Measurements from ENCODE around the gene CNTNAP3B. TPM values are rescaled to one million over a fixed set of nuclear protein-coding genes. Genes with fewer than 3 reads are reported as not detected.
"Not testable (repeated sequence)": the region's sequence is repeated elsewhere in the genome, so short reads cannot be mapped to it uniquely, and the experiment has no call there.

CNTNAP3B gene
- polyA plus RNA-seq, 12 donors = 3.0 to 14.2 (median 5.5) TPM; not detected in 1

DNA sequence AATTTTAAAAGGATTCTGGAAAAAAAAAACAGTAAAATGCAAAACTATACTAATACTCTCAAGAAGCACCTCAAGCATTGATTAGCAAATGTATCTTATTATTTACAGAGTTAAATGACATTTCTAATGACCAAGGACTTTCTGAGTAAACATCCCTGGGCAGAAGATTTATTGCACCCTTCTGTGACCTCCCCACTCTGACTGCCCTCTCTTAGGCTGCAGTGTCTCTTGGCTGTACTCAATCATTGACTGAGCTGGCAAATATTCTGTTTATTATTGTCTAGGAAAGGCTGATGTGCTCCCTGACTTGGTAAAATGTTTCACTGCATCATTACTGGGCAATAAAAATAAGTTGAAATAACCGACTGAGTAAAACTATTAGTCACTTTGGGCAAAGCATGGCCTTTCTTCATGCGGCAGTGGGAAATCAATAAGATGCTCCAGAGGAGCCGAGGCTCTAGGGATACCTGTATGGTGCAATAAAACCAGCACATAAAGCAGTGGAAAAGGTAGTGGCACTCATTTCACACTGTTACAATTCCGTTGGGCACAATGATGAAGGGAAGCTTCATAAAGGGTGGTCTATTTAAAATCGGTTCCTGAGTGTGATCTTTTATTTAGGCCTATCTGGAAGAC, 151.1 kb downstream of the CNTNAP3B start:
- not testable (repeated sequence) for DNase-seq

DNA sequence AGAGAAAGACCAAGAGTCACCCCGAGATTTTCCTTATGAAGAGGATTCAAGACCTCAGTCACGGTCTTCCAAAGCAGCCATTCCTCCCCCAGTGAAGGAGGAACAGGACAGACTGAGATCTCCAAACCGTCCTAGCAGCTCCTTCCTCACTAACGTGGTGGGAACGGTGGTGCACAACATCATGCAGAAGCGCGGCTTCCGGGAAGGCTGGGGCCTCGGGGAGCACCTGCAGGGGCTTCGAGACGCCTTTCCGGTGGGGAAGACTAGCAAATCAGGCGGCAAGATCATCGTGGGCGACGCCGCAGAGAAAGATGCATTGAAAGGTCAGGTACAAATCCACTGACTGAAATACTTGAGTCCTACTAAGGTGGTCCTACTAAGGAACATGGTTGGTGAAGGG, 154.3 kb downstream of the CNTNAP3B start:
- not testable (repeated sequence) for DNase-seq

DNA sequence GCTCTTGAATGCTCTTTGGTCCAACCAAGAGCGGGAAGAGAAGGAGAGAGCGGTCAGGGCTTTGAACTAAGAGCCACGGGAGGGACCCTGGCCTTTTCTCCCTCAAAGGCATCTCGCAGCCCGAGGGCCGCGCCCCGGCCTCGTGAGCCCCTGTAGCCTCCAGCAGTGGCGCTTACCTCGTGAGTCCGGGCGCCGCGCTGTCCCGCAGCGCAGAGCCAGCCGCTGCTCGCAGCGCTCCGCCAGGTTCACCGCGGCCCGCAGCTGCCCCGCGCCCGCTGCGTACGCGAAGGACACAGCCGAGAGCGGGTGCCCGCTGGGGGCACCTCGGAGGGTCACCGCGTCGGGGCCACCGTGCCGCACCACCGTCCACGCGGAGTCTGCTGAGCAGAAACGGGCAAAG, 176.2 kb downstream of the CNTNAP3B start:
- not testable (repeated sequence) for DNase-seq

DNA sequence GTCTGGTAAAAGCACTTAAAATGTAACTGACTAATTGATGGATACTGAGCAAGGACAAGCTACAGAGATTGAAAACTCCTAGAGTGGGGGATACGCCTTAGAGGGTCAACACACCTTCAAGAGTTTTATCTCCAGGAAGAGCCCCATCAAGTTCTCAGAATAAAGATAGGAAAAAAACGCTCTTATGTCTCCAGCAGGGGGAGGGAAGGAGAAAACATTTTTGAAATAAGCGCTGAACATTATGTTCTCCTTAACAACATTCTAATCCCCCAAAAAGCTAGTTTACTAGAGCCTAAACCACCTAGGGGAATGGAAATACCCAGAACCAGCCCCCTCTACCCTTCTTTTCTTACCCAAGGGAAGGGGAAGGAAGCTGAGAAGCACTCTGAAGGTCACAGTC, 187.5 kb downstream of the CNTNAP3B start:
- DNase-seq = not testable (repeated sequence)

DNA sequence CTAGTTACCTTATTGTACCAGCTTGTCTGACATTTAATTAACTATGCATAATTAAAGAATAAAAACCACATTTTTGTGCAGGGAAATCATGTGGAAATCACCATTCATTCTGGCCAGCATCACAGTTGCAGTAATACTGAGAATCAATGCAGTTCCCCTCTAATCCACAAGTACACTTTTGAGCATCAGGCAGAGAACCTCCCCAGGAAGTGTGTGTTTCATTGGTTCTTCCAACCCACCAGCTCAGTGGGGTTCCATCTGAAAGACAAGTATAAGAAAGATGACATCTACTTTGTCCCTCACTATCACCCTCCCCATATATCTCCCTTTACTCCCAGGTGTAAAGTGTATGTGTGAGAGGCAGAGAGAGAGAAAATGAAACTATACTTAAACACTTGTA, 191.1 kb downstream of the CNTNAP3B start:
- not testable (repeated sequence) for DNase-seq

DNA sequence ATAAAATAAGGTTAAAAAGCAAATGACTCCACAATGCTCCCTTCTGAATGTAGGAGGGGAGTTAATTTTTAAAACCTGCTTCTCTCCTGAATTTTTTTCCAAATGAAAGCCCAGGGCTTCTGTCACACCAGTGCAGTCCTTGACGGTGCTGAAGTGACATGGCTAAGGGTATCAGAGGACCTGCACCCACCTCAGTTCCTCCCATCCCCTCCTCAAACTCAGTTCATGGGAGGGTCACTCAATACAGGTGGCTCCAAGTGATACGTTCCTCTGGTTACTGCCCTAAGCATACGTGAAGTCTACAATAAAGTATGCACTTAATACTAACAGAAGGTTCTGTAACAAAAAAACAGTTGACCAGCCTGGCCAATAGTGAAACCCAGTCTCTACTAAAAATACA, 193.5 kb downstream of the CNTNAP3B start:
- DNase-seq = not testable (repeated sequence)

DNA sequence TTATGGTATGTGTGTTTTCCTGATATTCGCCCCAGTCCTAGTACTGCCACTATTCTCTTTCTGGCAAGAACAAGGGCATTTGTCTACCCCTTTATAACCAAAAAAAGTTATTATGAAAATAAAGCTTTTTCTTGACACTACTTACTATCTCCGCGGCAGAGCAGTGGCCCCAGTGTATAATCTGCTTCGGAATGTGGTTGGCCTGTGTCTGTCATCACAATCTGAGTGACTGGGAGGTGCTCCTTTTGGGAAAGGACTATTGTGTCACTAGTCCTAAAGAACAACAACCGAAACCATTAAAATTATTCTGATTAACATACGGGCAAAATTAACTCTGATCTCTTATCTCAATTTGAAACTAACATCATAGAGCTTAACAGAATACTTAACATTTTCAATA, 200.1 kb downstream of the CNTNAP3B start:
- DNase-seq = not testable (repeated sequence)

DNA sequence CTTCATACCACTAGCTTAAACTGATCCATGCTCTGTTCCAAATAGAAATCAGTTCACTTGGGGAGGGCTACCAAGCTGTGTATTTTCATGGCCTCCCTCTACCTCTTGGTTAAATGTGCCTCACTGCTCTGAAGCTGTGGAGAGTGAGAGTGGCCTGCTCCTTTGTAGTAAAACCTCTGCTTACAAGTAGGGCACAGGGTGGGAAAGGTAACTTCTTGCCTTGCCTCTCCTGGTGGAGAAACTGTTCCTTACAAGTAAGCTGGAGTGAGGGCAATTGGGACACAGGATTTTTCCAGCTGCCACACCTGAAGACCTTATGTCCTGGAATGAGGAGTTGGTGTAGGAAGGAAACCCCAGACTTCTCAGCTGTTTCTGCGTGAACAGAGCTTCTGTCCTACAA, 211.9 kb downstream of the CNTNAP3B start:
- DNase-seq = not testable (repeated sequence)

DNA sequence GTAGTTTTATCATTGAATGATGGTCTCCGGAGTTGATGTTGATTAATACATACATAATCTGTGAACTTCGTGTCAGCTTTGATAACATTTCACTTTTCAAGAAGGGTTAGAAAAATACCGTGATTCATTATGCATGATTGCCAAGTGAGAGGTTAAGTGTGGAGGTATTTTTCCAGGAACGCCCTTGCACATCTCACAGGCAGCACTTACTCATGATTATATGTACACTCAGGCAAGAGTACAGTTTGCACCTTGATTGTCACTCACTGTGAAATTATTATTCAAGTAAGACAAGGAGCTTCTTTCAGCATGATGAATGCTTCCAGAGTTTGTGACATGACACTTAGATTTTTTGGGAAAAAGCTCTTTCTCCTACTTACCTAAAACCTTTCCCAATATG, 223.7 kb downstream of the CNTNAP3B start:
- DNase-seq = not testable (repeated sequence)

DNA sequence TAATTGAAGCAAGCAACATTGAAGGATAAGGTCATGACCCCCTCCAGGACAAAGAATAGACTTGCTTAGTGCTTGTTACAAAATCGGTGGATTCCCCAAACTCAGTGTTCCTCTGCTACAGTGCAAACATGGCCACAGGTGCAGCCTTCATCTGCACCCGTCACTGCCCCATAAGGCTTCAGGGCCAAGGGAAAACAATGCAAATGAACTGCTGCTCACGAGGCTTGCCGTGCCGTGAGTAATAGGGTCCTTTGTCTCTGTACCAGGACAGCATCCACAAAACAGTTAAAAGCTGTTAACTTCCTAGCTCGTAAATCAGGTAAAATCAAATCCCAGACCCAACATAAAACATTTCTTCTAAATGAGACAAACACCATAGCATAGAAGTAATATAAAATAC, 226.5 kb downstream of the CNTNAP3B start:
- DNase-seq = not testable (repeated sequence)

DNA sequence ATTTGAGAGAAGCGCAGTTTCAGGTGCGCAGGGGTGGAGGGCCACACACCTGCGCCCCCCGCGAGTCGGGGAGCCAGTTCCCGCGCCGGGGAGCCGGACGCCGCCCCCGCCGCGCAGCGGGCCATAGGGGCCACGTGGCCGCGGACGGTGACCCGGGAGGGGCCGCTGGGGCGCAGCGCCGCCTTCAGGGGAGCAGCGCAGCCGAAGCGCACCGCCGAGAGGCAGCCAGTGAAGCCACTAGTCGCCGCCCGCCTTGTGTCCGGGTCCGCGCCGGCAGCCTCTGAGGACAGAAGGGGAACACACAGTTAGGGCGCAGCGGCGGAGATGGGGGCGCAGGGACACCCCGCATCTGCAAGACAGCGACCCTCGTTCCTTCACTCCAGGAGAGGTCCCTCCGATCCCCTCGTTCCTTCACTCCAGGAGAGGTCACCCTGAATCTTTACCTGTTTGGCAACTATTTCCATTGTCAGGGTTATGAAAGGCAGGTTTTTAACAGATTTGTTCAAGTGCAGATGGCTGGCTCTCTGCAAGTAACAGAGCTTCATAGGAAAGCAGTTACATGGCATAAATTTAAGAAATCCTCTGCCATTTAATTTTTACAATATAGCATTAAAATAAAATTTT, 230.4 kb downstream of the CNTNAP3B start:
- DNase-seq = not testable (repeated sequence)

DNA sequence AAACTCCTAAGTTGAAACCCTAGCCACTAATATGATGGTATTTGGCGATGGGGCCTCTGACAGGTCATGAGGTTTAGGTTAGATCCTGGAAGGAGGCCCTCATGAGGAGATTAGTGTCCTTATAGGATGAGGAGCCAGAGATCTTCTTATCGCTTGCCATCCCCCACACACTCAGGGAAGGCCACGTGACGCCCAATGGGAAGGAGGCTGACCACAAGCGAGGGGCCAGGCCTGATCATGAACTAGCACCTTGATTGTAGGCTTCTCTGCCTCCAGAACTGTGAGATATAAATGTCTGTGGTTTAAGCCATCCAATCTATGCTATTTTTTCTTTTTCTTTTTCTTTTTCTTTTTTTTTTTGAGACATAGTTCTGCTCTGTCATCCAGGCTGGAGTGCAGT, 254.7 kb downstream of the CNTNAP3B start:
- DNase-seq = not testable (repeated sequence)

DNA sequence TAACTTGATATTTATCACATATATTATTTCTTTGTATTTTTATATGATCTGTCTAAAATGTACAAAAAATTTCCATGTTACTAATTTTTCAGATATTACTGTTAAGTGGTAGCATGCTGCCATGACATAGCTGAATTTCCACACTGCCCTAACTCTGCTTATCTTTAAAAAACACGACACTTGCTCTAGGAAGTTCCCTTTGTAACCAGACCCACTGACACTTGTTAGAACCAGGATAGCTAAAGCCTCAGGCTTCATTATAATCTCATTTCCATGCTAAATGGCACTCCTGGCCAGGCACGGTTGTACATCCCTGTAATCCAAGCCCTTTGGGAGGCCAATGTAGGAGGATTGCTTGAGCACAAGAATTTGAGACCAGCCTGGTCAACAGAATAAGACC, 273.8 kb downstream of the CNTNAP3B start:
- DNase-seq = not testable (repeated sequence)

DNA sequence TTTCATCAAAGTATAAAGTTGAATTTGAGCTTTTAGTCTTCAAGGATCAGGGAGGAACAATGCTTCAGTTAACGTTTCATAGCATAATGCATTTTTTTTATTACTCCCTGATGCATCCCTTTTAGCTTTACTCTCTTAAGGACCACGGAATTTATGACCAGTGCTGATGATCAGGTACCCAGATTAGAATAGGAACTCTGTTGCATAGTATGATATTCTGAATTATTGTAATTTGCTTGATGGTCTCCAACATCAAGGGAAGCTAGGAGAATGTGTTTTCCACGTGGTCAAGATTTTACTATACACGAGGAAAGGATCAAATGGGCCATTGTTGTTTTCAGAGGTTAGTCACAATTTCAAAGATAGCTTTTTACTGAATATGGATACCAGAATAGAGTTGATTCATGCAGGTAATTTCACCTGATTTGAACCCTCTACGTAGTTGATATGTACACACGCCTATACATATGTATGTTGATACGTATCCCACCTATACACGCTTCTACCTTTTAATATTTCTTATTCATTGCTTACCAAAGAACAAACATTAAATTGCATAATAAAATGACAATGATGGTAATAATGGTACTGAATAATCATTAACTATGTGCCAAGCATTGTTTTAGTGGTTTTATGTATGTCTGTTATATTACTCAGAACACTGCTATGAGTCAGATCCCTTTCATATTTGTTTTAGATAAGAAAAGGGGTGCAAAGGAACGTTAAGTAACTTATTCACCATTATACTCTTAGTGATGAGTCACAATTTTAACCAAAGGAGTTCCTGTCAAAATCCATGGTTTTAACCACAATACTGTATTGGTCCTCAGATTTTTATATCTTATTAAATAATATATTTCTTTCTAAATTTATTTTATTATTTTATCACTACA, 277.1 kb downstream of the CNTNAP3B start:
- DNase-seq = not testable (repeated sequence)

DNA sequence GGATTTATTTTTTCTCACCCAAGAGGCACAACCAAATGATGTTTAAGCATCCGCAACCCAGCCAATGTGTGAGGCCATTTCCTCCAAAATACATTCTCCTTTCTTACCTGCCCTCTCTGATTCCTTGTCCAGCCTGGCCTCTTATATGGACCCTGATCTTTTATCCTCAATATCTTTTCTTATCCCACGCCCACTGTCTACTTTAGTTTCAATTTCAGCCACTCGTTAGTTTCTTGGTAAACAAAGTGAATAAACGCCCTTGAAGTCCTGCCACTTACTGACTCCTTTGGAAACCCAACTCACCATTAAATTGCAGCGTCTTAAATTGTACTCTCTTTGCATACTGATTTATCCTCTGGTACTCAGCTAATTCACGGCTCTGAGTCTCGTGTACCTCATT, 281.4 kb downstream of the CNTNAP3B start:
- DNase-seq = not testable (repeated sequence)

Other genes with a start within 250 kb of the CNTNAP3B start
- gene SPATA31A6, start 54.2 kb upstream of the CNTNAP3B start, polyA plus RNA-seq (ENCODE audit: insufficient read length in 12 of 12) = not detected

Measured in muscle of arm (tissue), 12 donors.